Stimulated activated CD4-positive, alpha-beta T cell treated with anti-CD3 and anti-CD28 coated beads, Interleukin-15, amount 100 ng/mL, for 24 hours (primary cell): Measurements from ENCODE around the gene LRRC3.
A peak's percentile ranks its signal among the peaks of the same experiment; 100 is the strongest.

Experiments used
- DNase-seq: peaks from one replicate; pipeline ENCODE4 v3.0.0-alpha.2; 2020

Gene LRRC3

GRCh38 chr21:44480200-44481053, 25.1 kb downstream of the LRRC3 start:
- DNase-seq = no peak

- DNase-seq = no peak
Observed at GRCh38 chr21:44482581-44483287, 27.4 kb downstream of the LRRC3 start.

- no peak for DNase-seq
Observed at GRCh38 chr21:44483288-44484237, 28.3 kb downstream of the LRRC3 start.

- no peak for DNase-seq
Observed at GRCh38 chr21:44484498-44485253, 29.4 kb downstream of the LRRC3 start.

- DNase-seq = peak; percentile 66
Observed at GRCh38 chr21:44485254-44485793, 30.0 kb downstream of the LRRC3 start.

- no peak for DNase-seq
Observed at GRCh38 chr21:44485796-44486195, 30.5 kb downstream of the LRRC3 start.

- DNase-seq = no peak
Observed at GRCh38 chr21:44486302-44486701, 31.0 kb downstream of the LRRC3 start.

GRCh38 chr21:44487831-44488230, 32.5 kb downstream of the LRRC3 start:
- peak; percentile 69 for DNase-seq

GRCh38 chr21:44489962-44490361, 34.7 kb downstream of the LRRC3 start:
- DNase-seq = no peak

- no peak for DNase-seq
Observed at GRCh38 chr21:44490405-44490804, 35.1 kb downstream of the LRRC3 start.

- no peak for DNase-seq
Observed at GRCh38 chr21:44490816-44491215, 35.5 kb downstream of the LRRC3 start.

- DNase-seq = no peak
Observed at GRCh38 chr21:44492567-44493385, 37.5 kb downstream of the LRRC3 start.

GRCh38 chr21:44494418-44494817, 39.1 kb downstream of the LRRC3 start:
- DNase-seq = no peak

- DNase-seq = no peak
Observed at GRCh38 chr21:44494956-44495355, 39.6 kb downstream of the LRRC3 start.

- no peak for DNase-seq
Observed at GRCh38 chr21:44495611-44496563, 40.6 kb downstream of the LRRC3 start.

- DNase-seq = no peak
Observed at GRCh38 chr21:44496564-44497550, 41.5 kb downstream of the LRRC3 start.

- DNase-seq = no peak
Observed at GRCh38 chr21:44497703-44498126, 42.4 kb downstream of the LRRC3 start.
